HG03135 (cell line): ENCODE results near the gene NRXN3.

ENCODE experiments used
- ATAC-seq: cut with Tn5 transposase; IDR thresholded peaks from one replicate; pipeline ENCODE4 v1.9.1; 2021; ENCODE audit warnings: mild to moderate bottlenecking, moderate library complexity; ENCODE audit not compliant: unreplicated experiment

NRXN3 gene

GRCh38 chr14:79690960-79691359 lies 1520.8 kb downstream of the NRXN3 start:
- no peak for ATAC-seq

- no peak for ATAC-seq
These were observed 1523.8 kb downstream of the NRXN3 start for GRCh38 chr14:79693935-79694334.

GRCh38 chr14:79695307-79695706 lies 1525.1 kb downstream of the NRXN3 start:
- no peak for ATAC-seq

GRCh38 chr14:79698298-79698711 lies 1528.1 kb downstream of the NRXN3 start:
- ATAC-seq, result no peak

- no peak for ATAC-seq
These were observed 1529.0 kb downstream of the NRXN3 start for GRCh38 chr14:79699206-79699605.

- no peak for ATAC-seq
These were observed 1531.2 kb downstream of the NRXN3 start for GRCh38 chr14:79701371-79701770.

GRCh38 chr14:79702197-79702596 lies 1532.0 kb downstream of the NRXN3 start:
- no peak for ATAC-seq

- no peak for ATAC-seq
These were observed 1533.0 kb downstream of the NRXN3 start for GRCh38 chr14:79703209-79703608.

- ATAC-seq, result no peak
These were observed 1534.1 kb downstream of the NRXN3 start for GRCh38 chr14:79704041-79704807.

GRCh38 chr14:79705126-79705894 lies 1535.1 kb downstream of the NRXN3 start:
- ATAC-seq, result no peak

GRCh38 chr14:79706382-79706781 lies 1536.2 kb downstream of the NRXN3 start:
- ATAC-seq, result no peak

GRCh38 chr14:79708426-79709388 lies 1538.5 kb downstream of the NRXN3 start:
- ATAC-seq, result no peak

- no peak for ATAC-seq
These were observed 1539.4 kb downstream of the NRXN3 start for GRCh38 chr14:79709573-79709972.

GRCh38 chr14:79712302-79712950 lies 1542.3 kb downstream of the NRXN3 start:
- ATAC-seq, result no peak

GRCh38 chr14:79721399-79722084 lies 1551.4 kb downstream of the NRXN3 start:
- ATAC-seq, result no peak

GRCh38 chr14:79724934-79725717 lies 1555.0 kb downstream of the NRXN3 start:
- no peak for ATAC-seq

GRCh38 chr14:79727900-79728299 lies 1557.7 kb downstream of the NRXN3 start:
- ATAC-seq, result no peak

GRCh38 chr14:79728331-79728730 lies 1558.2 kb downstream of the NRXN3 start:
- ATAC-seq, result no peak

GRCh38 chr14:79729731-79730130 lies 1559.6 kb downstream of the NRXN3 start:
- no peak for ATAC-seq
